ENCODE results near the gene CEP20.

Gene CEP20

GRCh38 chr16:15827709-15828343 lies 60.6 kb downstream of the CEP20 start:
- DNase-seq, result no peak

- DNase-seq, result no peak
Observed at GRCh38 chr16:15827299-15827698, 61.1 kb downstream of the CEP20 start.

DNA sequence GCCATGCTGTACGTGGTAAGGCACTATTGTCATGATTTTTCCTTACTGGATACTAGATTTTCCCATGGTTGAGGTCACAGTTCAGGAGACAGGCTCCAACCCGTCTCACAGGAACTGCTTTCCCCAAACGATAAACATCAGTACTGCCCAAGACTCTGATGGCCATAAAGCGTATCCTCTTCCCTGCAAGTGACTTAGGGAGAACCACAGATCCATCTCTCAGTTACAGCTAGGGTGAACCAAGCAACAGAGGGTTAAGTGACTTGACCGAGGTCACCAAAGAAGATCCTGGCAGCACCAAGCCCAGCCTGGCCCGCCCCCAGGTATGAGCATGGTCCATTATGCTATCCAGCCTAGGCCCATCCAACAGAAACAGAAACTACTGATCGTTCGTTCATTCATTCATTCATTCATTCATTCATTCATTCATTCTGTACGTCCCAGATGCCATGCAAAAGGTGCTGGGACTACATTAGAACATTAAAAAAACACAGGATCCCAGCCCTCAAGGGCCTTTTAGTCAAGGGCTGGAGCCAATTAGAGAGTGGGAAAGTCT lies 62.6 kb downstream of the CEP20 start:
- DNase-seq, result no peak

- no peak for DNase-seq
Observed at GRCh38 chr16:15822957-15823356, 65.4 kb downstream of the CEP20 start.

DNA sequence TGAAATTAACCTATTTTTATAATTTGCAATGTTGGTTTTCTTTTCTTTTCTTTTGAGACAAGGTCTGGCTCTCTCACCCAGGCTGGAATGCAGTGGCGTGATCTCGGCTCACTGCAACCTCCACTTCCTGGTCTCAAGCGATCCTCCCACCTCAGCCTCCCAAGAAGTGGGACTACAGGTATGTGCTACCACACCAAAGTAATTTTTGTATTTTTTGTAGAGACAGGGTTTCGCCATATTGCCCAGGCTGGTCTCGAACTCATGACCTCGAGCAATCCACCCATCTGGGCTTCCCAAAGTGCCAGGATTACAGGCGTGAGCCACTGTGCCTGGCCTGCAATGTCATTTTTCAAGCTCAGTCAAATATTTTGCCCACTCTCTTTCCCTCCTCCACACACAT lies 67.6 kb downstream of the CEP20 start:
- DNase-seq, result no peak

DNA sequence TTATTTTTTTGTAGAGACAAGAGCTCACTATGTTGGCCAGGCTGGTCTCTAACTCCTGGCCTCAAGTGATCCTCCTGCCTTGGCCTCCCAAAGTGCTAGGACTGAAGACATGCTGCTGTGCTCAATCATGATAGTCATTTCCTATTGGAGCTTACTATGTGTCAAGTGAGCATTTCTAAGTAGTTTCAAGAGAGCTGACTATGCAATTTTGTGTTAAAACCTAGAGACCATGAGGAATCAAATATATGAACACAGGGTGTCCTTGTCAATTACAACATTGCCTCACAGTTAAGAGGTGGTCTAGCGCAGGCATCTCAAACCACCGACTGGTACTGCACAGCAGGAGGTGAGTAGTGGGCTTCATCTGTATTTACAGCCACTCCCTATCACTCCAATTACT lies 69.4 kb downstream of the CEP20 start:
- no peak for DNase-seq

- no peak for DNase-seq
Observed at GRCh38 chr16:15817446-15817845, 71.0 kb downstream of the CEP20 start.

DNA sequence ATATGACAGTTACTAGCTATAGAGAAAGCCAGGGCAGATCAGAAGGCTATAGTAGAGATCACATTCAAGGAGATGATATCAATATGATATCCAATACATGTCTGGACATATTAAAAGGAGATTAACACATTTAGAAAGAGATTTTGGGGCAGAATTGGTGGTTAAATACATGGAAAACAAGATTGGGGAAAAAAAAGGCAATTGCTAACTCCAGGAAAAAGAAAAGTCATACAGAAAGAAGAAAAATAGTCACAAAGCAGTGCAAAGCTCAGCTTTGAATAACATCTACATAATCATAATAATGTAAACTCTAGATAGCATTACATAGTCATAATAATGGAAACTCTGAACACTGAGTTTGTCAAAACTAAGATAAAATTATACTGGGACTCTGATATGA lies 72.2 kb downstream of the CEP20 start:
- DNase-seq, result no peak
